DMS53 (cell line): Measurements from ENCODE around the gene PDHX.
"Not testable (repeated sequence)": the region's sequence is repeated elsewhere in the genome, so short reads cannot be mapped to it uniquely, and the experiment has no call there.

Source experiments
- DNase-seq: peaks from one replicate; lab custom pipeline; 2025; lab: John Stamatoyannopoulos, UW

Gene PDHX

GRCh38 chr11:34911676-34912075 is 4.7 kb upstream of the PDHX start:
- DNase-seq: no peak

- DNase-seq: not testable (repeated sequence)
Measured at GRCh38 chr11:34913556-34913955, 2.9 kb upstream of the PDHX start.

GRCh38 chr11:34915136-34916014 is 1.0 kb upstream of the PDHX start:
- peak; percentile 58 for DNase-seq

- DNase-seq: no peak
Measured at GRCh38 chr11:34916843-34917770, 689 bp downstream of the PDHX start.

GRCh38 chr11:34921156-34921555 is 4.7 kb downstream of the PDHX start:
- DNase-seq: no peak

GRCh38 chr11:34924714-34925113 is 8.3 kb downstream of the PDHX start:
- DNase-seq: no peak

GRCh38 chr11:34926101-34926830 is 9.8 kb downstream of the PDHX start:
- peak; percentile 60 for DNase-seq

- no peak for DNase-seq
Measured at GRCh38 chr11:34926831-34927132, 10.4 kb downstream of the PDHX start.

GRCh38 chr11:34928268-34928959 is 12.0 kb downstream of the PDHX start:
- DNase-seq: no peak

GRCh38 chr11:34928960-34929680 is 12.7 kb downstream of the PDHX start:
- DNase-seq: no peak

- peak; percentile 31 for DNase-seq
Measured at GRCh38 chr11:34929794-34930763, 13.7 kb downstream of the PDHX start.

- DNase-seq: no peak
Measured at GRCh38 chr11:34936945-34937629, 20.7 kb downstream of the PDHX start.

GRCh38 chr11:34938611-34939010 is 22.2 kb downstream of the PDHX start:
- no peak for DNase-seq

GRCh38 chr11:34940026-34940677 is 23.7 kb downstream of the PDHX start:
- DNase-seq: no peak

- DNase-seq: no peak
Measured at GRCh38 chr11:34941688-34942087, 25.3 kb downstream of the PDHX start.

GRCh38 chr11:34944692-34945091 is 28.3 kb downstream of the PDHX start:
- no peak for DNase-seq

GRCh38 chr11:34948696-34949095 is 32.3 kb downstream of the PDHX start:
- no peak for DNase-seq

- no peak for DNase-seq
Measured at GRCh38 chr11:34953955-34954354, 37.5 kb downstream of the PDHX start.

GRCh38 chr11:34957206-34957605 is 40.8 kb downstream of the PDHX start:
- DNase-seq: no peak
